GM13977 (cell line): ENCODE data around the gene EFR3B.
"Not testable (repeated sequence)": the region's sequence is repeated elsewhere in the genome, so short reads cannot be mapped to it uniquely, and the experiment has no call there.

Experiments used
- DNase-seq: peaks from one replicate; pipeline ENCODE4 v3.0.0; 2012; ENCODE audit warnings: low spot score
- in situ Hi-C: fragments of 300-500 bp; cut with MboI; formaldehyde crosslinking; loops from one replicate; pipeline ENCODE4 v1.12.0; 2022; ENCODE audit warnings: low sequenced_read_pairs, low pct_unique_long_range_greater_than_20kb, mixed read lengths, inconsistent platforms; ENCODE audit not compliant: unreplicated experiment
- TF ChIP-seq, protein P1 (sequence below): IDR thresholded peaks from 2 replicates; pipeline ENCODE4 v1.5.1; 2012; ENCODE audit warnings: mild to moderate bottlenecking, control low read depth; ENCODE audit not compliant: insufficient read depth; ENCODE audit errors: extremely low read depth, missing control alignments

The EFR3B gene

DNA sequence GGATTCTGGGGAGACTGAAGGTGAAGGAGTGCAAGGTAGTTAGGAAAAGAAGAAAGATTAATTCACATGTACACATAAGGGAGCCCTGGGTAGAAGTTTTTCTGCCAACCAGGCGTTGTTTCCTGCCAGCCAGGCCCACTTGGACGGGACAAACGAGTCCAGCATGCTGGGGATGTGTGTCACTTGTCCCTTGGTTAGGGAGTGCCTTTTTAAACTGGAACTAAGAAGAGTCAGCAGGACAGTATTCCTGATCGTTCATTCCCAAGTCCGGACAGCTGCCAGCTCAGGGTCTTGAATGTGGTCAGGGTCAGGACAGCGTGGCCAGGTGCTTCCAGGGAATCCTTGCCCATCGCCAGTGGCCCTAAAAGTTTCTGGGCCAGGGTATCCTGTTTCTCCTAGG lies 83.3 kb downstream of the EFR3B start:
- no peak for DNase-seq
- in situ Hi-C loops: loop anchor here (25.0 kb wide), 1 partner anchor 713 kb away; no protein-coding TSS in a partner anchor
- TF ChIP-seq, protein P1, sequence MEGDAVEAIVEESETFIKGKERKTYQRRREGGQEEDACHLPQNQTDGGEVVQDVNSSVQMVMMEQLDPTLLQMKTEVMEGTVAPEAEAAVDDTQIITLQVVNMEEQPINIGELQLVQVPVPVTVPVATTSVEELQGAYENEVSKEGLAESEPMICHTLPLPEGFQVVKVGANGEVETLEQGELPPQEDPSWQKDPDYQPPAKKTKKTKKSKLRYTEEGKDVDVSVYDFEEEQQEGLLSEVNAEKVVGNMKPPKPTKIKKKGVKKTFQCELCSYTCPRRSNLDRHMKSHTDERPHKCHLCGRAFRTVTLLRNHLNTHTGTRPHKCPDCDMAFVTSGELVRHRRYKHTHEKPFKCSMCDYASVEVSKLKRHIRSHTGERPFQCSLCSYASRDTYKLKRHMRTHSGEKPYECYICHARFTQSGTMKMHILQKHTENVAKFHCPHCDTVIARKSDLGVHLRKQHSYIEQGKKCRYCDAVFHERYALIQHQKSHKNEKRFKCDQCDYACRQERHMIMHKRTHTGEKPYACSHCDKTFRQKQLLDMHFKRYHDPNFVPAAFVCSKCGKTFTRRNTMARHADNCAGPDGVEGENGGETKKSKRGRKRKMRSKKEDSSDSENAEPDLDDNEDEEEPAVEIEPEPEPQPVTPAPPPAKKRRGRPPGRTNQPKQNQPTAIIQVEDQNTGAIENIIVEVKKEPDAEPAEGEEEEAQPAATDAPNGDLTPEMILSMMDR: no peak

DNA sequence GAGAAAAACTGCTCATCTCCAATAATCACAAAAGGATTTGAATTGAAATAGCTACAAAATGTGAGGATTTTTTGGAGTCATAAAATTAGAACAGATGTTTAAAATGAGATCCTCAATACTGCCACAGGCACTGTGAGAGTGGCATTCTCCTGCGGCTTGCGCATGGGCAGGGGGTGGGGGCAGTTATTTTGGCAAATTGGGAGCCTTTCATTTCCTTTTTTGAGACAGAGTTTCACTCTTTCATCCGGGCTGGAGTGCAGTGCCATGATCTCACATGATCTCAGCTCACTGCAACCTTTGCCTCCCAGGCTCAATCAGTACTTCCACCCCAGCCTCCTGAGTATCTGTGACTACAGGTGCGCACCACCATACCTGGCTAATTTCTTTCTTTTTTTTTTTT lies 84.1 kb downstream of the EFR3B start:
- DNase-seq: no peak
- in situ Hi-C loops: loop anchor here (25.0 kb wide), 1 partner anchor 714 kb away; no protein-coding TSS in a partner anchor
- TF ChIP-seq, protein P1: no peak

DNA sequence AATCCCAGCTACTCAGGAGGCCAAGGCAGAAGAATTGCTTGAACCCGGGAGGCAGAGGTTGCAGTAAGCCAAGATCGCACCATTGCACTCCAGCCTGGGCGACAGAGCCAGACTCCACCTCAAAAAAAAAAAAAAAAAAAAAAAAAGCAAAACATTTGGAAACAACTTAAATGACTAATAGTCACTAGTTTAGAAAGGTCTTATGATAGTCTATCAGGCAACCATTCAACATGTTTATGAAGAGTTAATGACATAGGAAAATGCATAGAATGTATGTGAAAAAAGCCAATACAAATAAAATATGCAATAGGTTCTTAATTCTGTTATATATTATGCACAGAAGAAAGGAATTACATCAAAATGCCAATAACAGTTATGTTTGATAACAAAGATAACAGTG lies 85.2 kb downstream of the EFR3B start:
- in situ Hi-C loops: loop anchor here (25.0 kb wide), 1 partner anchor 715 kb away; no protein-coding TSS in a partner anchor
- DNase-seq: not testable (repeated sequence)

DNA sequence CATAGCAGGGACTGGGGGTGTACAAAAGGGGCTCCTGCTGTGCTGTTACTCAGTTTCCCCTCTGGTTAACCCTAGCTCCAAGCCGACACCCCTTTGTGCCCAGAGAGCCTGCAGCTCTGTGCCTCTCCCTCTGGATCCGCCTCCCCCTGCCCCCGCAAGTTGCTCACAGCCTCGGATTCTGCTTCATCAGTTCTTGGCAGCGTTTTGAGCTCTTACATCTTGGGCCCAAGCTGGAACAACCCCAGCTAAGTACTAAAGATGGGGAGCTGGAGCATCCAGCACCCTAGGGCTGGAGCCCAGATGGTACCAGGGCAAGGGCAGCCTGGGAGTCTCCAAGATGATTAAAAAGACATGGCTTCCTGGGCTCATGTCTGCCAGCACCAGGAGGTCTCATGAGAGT lies 85.8 kb downstream of the EFR3B start:
- TF ChIP-seq, protein P1: no peak
- in situ Hi-C loops: loop anchor here (25.0 kb wide), 1 partner anchor 715 kb away; no protein-coding TSS in a partner anchor

DNA sequence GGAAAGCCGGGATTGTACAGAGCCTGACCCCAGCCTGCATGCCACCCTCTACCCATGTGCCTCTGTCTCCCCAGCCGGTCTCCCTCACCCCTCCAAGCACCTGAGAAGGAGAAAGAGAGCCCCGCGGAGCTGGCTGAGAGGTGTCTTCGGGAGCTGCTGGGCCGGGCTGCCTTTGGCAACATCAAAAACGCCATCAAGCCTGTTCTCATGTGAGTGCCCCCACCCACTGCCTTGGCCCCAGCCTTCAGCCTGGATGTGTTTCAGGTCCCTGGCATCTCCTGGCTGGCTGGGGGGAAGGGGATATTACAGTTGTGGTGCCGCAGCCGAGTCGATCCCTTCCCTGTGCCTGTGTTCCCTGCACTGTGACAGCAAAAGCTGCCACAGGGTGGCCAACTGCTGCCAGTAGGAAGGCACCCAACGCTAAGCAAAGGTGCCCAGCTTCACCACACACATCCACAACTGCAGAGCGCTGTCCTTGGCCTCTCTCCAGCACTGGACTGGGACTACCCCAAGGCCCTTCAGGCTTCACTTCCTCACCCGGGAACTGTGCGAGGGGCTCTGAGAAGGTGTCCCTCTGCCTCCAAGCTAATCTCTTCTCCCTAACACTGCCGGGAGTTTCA lies 88.1 kb downstream of the EFR3B start:
- no peak for DNase-seq
- in situ Hi-C loops: loop anchor here (5.0 to 25.0 kb wide), 2 partner anchors 153 to 718 kb away; no protein-coding TSS in a partner anchor
- TF ChIP-seq, protein P1: no peak

More for the DNA sequence above, 85.8 kb downstream of the EFR3B start:
- DNase-seq: no peak

DNA sequence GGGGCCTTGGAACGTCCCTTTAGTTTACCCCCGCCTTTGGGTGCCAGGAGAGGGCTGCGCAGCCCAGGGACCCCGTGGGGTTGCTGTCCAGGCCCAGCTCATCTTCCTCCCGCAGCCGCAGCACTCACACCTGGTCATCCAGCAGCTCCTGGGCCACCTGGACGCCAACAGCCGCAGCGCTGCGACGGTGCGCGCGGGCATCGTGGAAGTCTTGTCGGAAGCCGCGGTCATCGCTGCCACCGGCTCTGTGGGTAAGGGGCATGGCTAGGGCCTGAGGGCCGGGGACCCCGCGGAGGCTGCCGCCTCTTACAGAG lies 89.3 kb downstream of the EFR3B start:
- no peak for DNase-seq
- in situ Hi-C loops: loop anchor here (5.0 to 25.0 kb wide), 2 partner anchors 154 to 719 kb away; no protein-coding TSS in a partner anchor
- TF ChIP-seq, protein P1: no peak

DNA sequence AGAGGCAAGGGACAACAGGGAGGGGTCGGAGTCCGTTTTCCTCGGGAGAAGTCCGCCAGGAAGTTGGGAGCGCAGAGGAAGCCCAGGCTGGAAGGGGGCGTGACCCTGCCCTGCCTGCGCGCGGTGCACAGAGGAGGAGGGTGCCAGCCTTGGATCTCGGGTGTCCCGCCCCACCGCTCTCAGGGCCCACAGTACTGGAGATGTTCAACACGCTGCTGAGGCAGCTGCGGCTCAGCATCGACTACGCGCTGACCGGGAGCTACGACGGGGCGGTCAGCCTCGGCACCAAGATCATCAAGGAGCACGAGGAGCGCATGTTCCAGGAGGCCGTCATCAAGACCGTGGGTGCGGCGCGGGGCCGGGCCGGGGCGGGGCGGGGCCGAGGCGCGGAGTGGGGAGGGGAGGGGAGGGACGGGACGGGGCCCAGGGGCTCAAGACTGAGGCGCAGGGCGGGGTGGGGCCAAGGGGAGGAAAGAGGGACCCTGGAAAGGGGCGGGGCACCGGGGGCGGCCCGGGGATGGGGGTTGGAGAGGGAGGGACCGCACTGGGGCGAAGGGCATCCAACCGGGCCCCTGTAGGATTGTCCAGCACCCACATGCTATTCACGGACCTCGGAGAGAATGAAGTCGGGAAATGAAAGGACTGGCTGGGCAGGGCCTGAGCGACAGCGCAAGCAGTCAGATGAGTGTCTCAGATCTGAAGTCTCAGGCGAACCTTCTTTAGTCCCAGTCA lies 89.9 kb downstream of the EFR3B start:
- in situ Hi-C loops: loop anchor here (5.0 to 25.0 kb wide), 2 partner anchors 154 to 719 kb away; no protein-coding TSS in a partner anchor

More for the DNA sequence above, 89.9 kb downstream of the EFR3B start:
- TF ChIP-seq, protein P1: no peak
- DNase-seq: peak; percentile 49
